ENCODE results near the gene IL12A. TPM values are rescaled to one million over a fixed set of nuclear protein-coding genes. Genes with fewer than 3 reads are reported as not detected.

IL12A gene
- total and polyA plus RNA-seq, 4 donors: 0.08 to 0.25 (median 0.09) TPM; not detected in 1

DNA sequence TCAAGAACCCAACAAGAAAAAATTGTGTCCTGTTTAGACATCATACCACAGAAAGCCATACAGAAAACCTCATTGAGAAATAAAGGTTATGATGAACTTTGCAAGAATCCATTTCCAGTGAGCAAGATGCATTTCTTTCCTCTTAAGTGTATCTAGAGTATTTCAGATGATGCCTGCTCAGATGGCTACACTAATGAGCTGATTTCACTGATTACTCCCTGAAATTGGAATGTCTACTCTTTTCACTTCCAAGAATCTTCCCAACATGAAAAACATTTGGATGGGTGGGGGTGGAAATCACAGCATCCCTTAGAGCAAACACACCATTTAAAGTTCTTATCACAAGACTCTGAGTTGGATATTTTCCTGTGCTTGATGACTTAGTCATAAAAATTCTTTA is 41.4 kb upstream of the IL12A start:
- H3K9ac ChIP-seq (ENCODE audit: low read depth in 1 of 2, low read length in 2 of 2): no peak overlapping the region
- no peak overlapping the region for H3K4me3 ChIP-seq (ENCODE audit: low read depth in 1 of 3, low read length in 3 of 3)
- no peak overlapping the region for H3K27ac ChIP-seq (ENCODE audit: low read depth in 1 of 2, low read length in 2 of 2)
- no peaks in the 10 kb centered on the region for H3K36me3 ChIP-seq (ENCODE audit: control insufficient read depth in 4 of 4, insufficient read depth in 3 of 4, low read depth in 1 of 4, low read length in 3 of 4)
- DNase-seq (ENCODE audit: low spot score): no peak
- no peaks in the 10 kb centered on the region for H3K9me3 ChIP-seq (ENCODE audit: control insufficient read depth in 4 of 4, low read length in 3 of 4)
- no peaks in the 10 kb centered on the region for H3K27me3 ChIP-seq (ENCODE audit: control insufficient read depth in 4 of 4, insufficient read depth in 4 of 4, low read length in 3 of 4)
- TF ChIP-seq FOXA1 (IDR thresholded peaks at IDR 0.05): no peak
- TF ChIP-seq RXRA (IDR thresholded peaks at IDR 0.05): no peak
- no peak for TF ChIP-seq HNF4G (IDR thresholded peaks at IDR 0.05)
- no peaks in the 10 kb centered on the region for H3K4me1 ChIP-seq (ENCODE audit: control insufficient read depth in 4 of 4, insufficient read depth in 4 of 4, low read length in 3 of 4)

DNA sequence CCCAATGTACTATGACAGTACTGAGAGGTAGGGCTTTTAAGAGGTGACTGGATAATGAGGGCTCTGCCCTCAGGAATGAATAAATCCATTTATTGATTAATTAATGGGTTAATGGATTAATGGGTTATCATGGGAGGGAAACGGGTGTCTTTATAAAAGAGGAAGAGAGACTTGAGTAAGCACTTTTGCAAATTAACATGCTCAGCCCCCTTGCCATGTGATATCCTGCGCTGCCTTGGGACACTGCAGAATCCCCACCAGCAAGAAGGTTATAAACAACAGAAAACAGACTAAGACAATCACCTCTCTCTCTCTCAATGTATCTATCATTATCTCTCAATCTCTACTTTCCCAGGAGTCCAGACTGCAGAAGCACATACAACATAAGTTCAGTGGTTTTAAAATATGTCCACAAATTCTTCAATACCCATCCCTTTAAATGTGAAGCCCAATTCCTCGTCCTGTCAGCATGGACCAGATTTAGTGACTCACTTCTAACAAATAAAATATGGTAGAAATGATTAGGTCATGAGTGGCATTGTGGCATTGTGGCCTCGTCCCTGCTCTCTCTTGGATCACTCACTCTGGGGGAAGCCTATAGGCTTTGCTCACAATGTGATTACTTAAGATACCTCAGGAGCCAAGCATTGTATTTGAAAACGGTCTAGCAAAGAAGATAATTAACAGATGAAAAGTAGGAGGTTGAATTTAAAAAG is 40.0 kb upstream of the IL12A start:
- no peaks in the 10 kb centered on the region for H3K36me3 ChIP-seq (ENCODE audit: control insufficient read depth in 4 of 4, insufficient read depth in 3 of 4, low read depth in 1 of 4, low read length in 3 of 4)
- H3K9me3 ChIP-seq (ENCODE audit: control insufficient read depth in 4 of 4, low read length in 3 of 4): no peaks in the 10 kb centered on the region
- WGBS: 63% methylated on average over 5 of the region's 5 CpGs
- H3K4me3 ChIP-seq (ENCODE audit: low read depth in 1 of 3, low read length in 3 of 3): no peak overlapping the region
- H3K4me1 ChIP-seq (ENCODE audit: control insufficient read depth in 4 of 4, insufficient read depth in 4 of 4, low read length in 3 of 4): no peaks in the 10 kb centered on the region
- no peak overlapping the region for H3K9ac ChIP-seq (ENCODE audit: low read depth in 1 of 2, low read length in 2 of 2)
- H3K27ac ChIP-seq (ENCODE audit: low read depth in 1 of 2, low read length in 2 of 2): no peak overlapping the region
- DNase-seq (ENCODE audit: low spot score): no peak
- TF ChIP-seq TAF1 (conservative IDR thresholded peaks at IDR 0.05) (no peak), JUND (IDR thresholded peaks at IDR 0.05) (no peak), NR2F2 (IDR thresholded peaks at IDR 0.05) (no peak), SP1 (IDR thresholded peaks at IDR 0.05) (no peak), RAD21 (IDR thresholded peaks at IDR 0.05) (no peak), HNF4G (IDR thresholded peaks at IDR 0.05) (no peak), YY1 (IDR thresholded peaks at IDR 0.05) (no peak), FOXA1 (IDR thresholded peaks at IDR 0.05) (no peak), FOXA2 (IDR thresholded peaks at IDR 0.05) (no peak)
- TF ChIP-seq, protein P1, sequence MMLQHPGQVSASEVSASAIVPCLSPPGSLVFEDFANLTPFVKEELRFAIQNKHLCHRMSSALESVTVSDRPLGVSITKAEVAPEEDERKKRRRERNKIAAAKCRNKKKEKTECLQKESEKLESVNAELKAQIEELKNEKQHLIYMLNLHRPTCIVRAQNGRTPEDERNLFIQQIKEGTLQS (IDR thresholded peaks at IDR 0.05): no peak
- TF ChIP-seq, protein P2, sequence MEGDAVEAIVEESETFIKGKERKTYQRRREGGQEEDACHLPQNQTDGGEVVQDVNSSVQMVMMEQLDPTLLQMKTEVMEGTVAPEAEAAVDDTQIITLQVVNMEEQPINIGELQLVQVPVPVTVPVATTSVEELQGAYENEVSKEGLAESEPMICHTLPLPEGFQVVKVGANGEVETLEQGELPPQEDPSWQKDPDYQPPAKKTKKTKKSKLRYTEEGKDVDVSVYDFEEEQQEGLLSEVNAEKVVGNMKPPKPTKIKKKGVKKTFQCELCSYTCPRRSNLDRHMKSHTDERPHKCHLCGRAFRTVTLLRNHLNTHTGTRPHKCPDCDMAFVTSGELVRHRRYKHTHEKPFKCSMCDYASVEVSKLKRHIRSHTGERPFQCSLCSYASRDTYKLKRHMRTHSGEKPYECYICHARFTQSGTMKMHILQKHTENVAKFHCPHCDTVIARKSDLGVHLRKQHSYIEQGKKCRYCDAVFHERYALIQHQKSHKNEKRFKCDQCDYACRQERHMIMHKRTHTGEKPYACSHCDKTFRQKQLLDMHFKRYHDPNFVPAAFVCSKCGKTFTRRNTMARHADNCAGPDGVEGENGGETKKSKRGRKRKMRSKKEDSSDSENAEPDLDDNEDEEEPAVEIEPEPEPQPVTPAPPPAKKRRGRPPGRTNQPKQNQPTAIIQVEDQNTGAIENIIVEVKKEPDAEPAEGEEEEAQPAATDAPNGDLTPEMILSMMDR (IDR thresholded peaks at IDR 0.05; ENCODE audit: low read depth, low read length, missing input control): no peak
- TF ChIP-seq, protein P3, sequence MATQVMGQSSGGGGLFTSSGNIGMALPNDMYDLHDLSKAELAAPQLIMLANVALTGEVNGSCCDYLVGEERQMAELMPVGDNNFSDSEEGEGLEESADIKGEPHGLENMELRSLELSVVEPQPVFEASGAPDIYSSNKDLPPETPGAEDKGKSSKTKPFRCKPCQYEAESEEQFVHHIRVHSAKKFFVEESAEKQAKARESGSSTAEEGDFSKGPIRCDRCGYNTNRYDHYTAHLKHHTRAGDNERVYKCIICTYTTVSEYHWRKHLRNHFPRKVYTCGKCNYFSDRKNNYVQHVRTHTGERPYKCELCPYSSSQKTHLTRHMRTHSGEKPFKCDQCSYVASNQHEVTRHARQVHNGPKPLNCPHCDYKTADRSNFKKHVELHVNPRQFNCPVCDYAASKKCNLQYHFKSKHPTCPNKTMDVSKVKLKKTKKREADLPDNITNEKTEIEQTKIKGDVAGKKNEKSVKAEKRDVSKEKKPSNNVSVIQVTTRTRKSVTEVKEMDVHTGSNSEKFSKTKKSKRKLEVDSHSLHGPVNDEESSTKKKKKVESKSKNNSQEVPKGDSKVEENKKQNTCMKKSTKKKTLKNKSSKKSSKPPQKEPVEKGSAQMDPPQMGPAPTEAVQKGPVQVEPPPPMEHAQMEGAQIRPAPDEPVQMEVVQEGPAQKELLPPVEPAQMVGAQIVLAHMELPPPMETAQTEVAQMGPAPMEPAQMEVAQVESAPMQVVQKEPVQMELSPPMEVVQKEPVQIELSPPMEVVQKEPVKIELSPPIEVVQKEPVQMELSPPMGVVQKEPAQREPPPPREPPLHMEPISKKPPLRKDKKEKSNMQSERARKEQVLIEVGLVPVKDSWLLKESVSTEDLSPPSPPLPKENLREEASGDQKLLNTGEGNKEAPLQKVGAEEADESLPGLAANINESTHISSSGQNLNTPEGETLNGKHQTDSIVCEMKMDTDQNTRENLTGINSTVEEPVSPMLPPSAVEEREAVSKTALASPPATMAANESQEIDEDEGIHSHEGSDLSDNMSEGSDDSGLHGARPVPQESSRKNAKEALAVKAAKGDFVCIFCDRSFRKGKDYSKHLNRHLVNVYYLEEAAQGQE (IDR thresholded peaks at IDR 0.05): no peak
- TF ChIP-seq, protein P4, sequence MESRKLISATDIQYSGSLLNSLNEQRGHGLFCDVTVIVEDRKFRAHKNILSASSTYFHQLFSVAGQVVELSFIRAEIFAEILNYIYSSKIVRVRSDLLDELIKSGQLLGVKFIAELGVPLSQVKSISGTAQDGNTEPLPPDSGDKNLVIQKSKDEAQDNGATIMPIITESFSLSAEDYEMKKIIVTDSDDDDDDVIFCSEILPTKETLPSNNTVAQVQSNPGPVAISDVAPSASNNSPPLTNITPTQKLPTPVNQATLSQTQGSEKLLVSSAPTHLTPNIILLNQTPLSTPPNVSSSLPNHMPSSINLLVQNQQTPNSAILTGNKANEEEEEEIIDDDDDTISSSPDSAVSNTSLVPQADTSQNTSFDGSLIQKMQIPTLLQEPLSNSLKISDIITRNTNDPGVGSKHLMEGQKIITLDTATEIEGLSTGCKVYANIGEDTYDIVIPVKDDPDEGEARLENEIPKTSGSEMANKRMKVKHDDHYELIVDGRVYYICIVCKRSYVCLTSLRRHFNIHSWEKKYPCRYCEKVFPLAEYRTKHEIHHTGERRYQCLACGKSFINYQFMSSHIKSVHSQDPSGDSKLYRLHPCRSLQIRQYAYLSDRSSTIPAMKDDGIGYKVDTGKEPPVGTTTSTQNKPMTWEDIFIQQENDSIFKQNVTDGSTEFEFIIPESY (IDR thresholded peaks at IDR 0.05): no peak
- no peaks in the 10 kb centered on the region for H3K27me3 ChIP-seq (ENCODE audit: control insufficient read depth in 4 of 4, insufficient read depth in 4 of 4, low read length in 3 of 4)

Measured in liver (tissue), 9 donors.